ENCODE data around the gene WFDC1.

Gene WFDC1

DNA sequence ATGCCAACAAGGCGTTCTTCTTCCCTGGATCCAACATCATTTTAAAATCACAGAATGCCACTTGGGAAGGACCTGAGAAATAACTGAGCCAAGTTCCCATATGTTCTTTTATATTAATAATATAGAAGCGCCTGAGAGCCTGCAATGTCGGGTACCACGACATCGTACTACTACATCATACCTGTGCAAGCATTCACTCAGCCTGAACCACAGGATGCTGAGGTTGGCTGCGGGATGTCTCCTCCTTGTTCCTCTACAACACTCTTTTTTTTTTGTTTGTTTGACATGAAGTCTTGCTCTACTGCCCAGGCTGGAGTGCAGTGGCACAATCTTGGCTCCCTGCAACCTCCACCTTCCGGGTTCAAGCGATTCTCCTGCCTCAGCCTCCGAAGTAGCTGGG is 71.5 kb downstream of the WFDC1 start:
- DNase-seq (ENCODE audit: low spot score) = no peak
- TF ChIP-seq, protein P1, sequence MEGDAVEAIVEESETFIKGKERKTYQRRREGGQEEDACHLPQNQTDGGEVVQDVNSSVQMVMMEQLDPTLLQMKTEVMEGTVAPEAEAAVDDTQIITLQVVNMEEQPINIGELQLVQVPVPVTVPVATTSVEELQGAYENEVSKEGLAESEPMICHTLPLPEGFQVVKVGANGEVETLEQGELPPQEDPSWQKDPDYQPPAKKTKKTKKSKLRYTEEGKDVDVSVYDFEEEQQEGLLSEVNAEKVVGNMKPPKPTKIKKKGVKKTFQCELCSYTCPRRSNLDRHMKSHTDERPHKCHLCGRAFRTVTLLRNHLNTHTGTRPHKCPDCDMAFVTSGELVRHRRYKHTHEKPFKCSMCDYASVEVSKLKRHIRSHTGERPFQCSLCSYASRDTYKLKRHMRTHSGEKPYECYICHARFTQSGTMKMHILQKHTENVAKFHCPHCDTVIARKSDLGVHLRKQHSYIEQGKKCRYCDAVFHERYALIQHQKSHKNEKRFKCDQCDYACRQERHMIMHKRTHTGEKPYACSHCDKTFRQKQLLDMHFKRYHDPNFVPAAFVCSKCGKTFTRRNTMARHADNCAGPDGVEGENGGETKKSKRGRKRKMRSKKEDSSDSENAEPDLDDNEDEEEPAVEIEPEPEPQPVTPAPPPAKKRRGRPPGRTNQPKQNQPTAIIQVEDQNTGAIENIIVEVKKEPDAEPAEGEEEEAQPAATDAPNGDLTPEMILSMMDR (IDR thresholded peaks at IDR 0.05) = no peak
- H3K27ac ChIP-seq = no peak overlapping the region
- H3K4me3 ChIP-seq = no peak overlapping the region

DNA sequence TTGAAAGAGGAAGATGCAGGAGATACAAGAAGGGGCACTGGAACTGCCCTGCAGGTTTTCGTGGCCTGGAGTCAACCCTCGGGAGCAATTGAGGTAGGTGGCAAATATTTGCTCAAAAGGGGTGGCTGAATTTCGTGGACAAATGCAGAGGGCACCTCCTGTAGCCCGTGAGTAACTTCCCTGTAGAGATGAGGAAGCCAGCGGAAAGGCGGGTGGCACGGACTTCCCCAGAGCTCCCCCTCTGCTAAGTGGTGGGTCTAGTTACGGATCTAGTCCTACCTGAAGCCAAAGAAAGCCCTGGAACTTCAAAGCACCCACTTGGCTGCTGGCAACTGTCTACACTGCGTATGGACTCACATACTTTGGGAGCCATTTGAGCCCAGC is 72.6 kb downstream of the WFDC1 start:
- DNase-seq (ENCODE audit: low spot score) = no peak
- Histone ChIP-seq H3K4me3 (no peak overlapping the region), H3K27ac (no peak overlapping the region)
- TF ChIP-seq, protein P1 (IDR thresholded peaks at IDR 0.05) = no peak

DNA sequence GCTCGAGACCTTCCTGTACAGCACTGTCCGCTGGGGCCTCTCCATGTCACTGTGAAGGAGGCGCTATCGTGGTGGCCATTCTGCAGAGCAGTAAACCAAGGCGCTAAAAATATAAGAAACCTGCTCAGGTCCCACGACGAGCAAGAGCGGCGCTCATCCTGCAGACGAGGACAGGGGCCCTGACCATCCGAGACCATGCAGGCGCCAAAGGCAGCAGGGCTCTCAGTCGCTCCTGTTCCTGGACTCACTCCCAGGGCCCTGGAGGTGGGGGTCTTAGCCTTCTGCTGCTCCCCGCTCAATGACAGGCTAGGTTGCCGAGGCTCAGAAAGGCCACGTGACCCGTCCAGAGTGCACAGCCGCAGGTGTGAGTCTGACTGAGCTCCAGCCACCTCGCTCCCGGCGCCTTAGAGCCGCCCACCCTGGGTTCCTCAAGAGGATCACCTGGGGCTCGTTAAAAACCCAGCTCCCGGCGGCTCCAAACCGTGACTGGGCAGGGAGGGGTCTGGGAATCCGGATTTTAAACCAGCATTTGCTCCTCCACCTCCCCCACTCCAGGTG is 73.2 kb downstream of the WFDC1 start:
- no peak for DNase-seq (ENCODE audit: low spot score)
- TF ChIP-seq, protein P1 (IDR thresholded peaks at IDR 0.05) = no peak
- Histone ChIP-seq H3K27ac (no peak overlapping the region), H3K4me3 (no peak overlapping the region)

DNA sequence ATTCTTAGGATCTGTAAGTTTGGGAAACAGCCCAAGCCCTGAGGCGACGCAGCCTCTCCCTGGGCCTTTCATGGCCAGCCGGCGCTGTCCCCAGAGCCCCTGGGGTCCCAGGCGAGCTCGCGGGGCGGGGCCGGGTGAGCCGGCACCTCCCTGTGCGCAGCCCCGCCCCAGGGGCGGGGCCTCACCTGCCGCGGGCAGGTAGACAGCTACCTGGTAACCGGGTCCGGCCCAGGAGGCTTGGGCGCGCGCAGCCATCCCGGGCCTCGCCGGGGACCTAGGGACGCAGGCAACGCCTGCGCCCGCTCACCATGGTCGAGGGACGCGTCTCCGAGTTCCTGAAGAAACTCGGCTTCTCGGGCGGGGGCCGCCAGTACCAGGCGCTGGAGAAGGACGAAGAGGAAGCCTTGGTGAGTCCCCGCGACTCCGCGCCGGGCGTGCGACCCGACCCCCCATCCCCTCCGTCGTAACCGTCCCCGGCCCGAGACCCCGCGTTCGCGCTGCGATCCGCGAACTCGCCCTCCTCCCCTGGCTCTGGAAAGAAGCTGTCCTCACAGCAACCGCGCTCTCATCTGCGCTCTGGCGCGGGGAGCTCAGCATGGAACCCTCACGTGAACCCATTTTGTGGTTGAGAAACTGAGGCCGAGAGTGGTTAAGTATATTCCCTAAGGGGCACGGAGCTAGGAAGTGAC is 73.8 kb downstream of the WFDC1 start, which contains the start of gene ATP2C2:
Gene ATP2C2, plus strand, starts transcription at position 231 of the 689 bp plus-strand sequence. Its CDS starts 78 bp downstream, at position 309.
- TF ChIP-seq, protein P1 (IDR thresholded peaks at IDR 0.05) = no peak
- Histone ChIP-seq H3K27ac (no peak within 1 kb of the TSS), H3K4me3 (no peak within 1 kb of the TSS)
- no peak for DNase-seq (ENCODE audit: low spot score)

DNA sequence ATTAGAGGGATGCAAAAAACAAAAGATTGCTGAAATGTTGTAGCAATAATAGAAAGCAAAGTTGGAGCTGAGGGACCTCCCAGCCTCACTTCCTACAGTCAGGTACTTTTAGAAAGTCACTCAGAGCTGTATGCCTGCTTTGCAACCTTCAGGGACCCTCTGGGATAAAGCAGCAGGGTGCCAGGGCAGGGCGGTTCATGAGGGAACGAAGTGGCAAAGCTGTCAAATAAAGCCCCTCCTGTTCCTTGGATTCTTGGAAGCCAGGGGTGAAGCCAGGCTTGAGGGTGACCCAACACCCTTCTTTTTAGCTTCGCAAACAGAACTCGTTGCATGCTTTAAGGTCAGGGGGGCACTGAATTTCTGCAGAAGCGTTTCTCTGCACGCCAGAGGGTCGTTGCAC is 74.4 kb downstream of the WFDC1 start:
- no peak overlapping the region for H3K27ac ChIP-seq
- TF ChIP-seq, protein P1 (IDR thresholded peaks at IDR 0.05) = no peak
- H3K4me3 ChIP-seq = no peak overlapping the region
- DNase-seq (ENCODE audit: low spot score) = no peak

DNA sequence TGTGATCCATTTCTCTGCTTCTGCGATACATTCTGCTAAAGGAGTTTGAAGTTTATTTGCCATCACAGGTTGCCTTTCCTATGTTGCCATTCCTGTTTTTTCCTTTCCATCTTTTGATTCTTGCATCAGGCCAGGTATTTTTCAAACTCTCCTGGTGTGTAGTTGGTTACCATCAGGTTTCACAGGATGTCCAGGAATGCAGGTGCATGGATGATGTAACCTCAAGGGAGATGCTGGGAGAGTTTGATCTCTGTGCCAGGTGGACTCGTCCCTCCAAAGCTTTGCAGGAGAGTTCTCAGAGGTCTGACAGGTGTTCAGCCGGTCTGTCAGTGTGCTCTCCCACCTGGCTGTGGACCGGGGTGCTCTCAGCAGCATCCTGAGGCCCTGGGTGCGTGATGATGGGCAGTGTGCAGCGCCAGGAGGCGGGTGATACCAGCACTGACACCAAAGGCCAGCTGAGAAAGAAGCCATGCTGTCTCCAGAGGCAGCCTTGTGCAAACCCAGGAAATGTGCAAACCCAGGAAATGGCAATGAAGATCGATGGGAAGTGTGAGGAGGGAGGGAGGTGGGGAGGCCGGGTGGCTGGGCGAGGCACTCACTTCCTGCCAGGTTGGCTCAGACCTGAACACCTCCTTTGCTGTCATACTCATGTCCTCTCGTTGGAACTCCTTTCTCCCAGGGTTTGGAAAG is 75.4 kb downstream of the WFDC1 start:
- DNase-seq (ENCODE audit: low spot score) = no peak
- H3K4me3 ChIP-seq = no peak overlapping the region
- H3K27ac ChIP-seq = no peak overlapping the region
- TF ChIP-seq, protein P1 (IDR thresholded peaks at IDR 0.05) = no peak

Measured in coronary artery (tissue), 2 donors.